A549 (cell line): ENCODE measurements around the gene CDHR1. TPM values are rescaled to one million over a fixed set of nuclear protein-coding genes. Genes with fewer than 3 reads are reported as not detected.

Source experiments
- ATAC-seq, 2 experiments: fragments of 200-7000 bp in 1 of 2; fragments of >200 bp in 1 of 2; cut with Nextera tagmentation in 1 of 2; cut with Tn5 transposase in 1 of 2; 3 replicates each; pipeline versions ENCODE4 v1.8.0 to v1.9.1; 2018 to 2020; ENCODE audit warnings: mild to moderate bottlenecking in 1 of 2, moderate library complexity in 1 of 2
- CTCF ChIA-PET: fragments of 300-600 bp; sonication (Branson Sonifier 250); formaldehyde crosslinking; extraction: SDS; loops from one replicate; lab custom pipeline; 2021; ENCODE audit warnings: antibody characterized with exemption, inconsistent platforms; lab: Yijun Ruan, JAX
- POLR2A ChIA-PET: fragments of 350-600 bp; formaldehyde crosslinking; extraction: SDS; loops from one replicate; lab custom pipeline; 2021; ENCODE audit warnings: antibody characterized with exemption, inconsistent platforms; lab: Yijun Ruan, JAX
- DNase-seq, 2 experiments: peaks; one replicate each; pipeline versions ENCODE4 v3.0.0 to v3.0.0-alpha.2; 2011 to 2016; ENCODE audit warnings: low read depth in 1 of 2, low spot score in 1 of 2
- FAIRE-seq: peaks from 2 replicates; lab custom pipeline; 2011; peaks lifted over from hg19 to GRCh38; lab: Jason Lieb, UNC
- H3K27ac ChIP-seq, 2 experiments: fragments of >200 bp; sonication (Bioruptor Twin); formaldehyde crosslinking; 3 replicates each; pipeline ENCODE4 v1.5.1; 2016 to 2017
- H3K4me1 ChIP-seq: fragments of >200 bp; sonication (Bioruptor Twin); formaldehyde crosslinking; 3 replicates; pipeline ENCODE4 v1.6.1; 2016
- H3K4me2 ChIP-seq: fragments of >200 bp; sonication (Bioruptor Twin); formaldehyde crosslinking; 3 replicates; pipeline ENCODE4 v1.6.1; 2016
- H3K4me3 ChIP-seq: fragments of >200 bp; sonication (Bioruptor Twin); formaldehyde crosslinking; 3 replicates; pipeline ENCODE4 v1.5.1; 2016
- H3K9me3 ChIP-seq: fragments of >200 bp; sonication (Bioruptor Twin); formaldehyde crosslinking; 3 replicates; pipeline ENCODE4 v1.6.1; 2016
- EHMT2 ChIP-seq: fragments of 200-600 bp; sonication (generic); IDR thresholded peaks from 2 replicates; pipeline ENCODE4 v1.6.1; 2016; ENCODE audit warnings: antibody characterized with exemption, low read depth, mild to moderate bottlenecking, moderate library complexity
- FOSB ChIP-seq: fragments of 250-450 bp; sonication (Bioruptor Pico); IDR thresholded peaks from 2 replicates; pipeline ENCODE4 v1.5.0; 2020; ENCODE audit warnings: mild to moderate bottlenecking, moderate library complexity
- FOSL2 ChIP-seq, 2 experiments: fragments of 450-650 bp in 1 of 2; fragments of >200 bp in 1 of 2; sonication (Bioruptor Twin) in 1 of 2; formaldehyde crosslinking; IDR thresholded peaks; 2 replicates each; pipeline versions ENCODE4 v1.5.0 to v1.6.1; 2016 to 2020; ENCODE audit warnings: mild to moderate bottlenecking in 1 of 2, moderate library complexity in 1 of 2
- HDAC2 ChIP-seq: fragments of 200-600 bp; sonication (generic); IDR thresholded peaks from 2 replicates; pipeline ENCODE4 v1.6.1; 2016
- HEYL ChIP-seq: fragments of 250-450 bp; sonication (Bioruptor Pico); IDR thresholded peaks from 2 replicates; pipeline ENCODE4 v1.8.0; 2021; ENCODE audit warnings: mild to moderate bottlenecking, moderate library complexity
- JUNB ChIP-seq: fragments of >200 bp; sonication (Bioruptor Twin); formaldehyde crosslinking; IDR thresholded peaks from 2 replicates; pipeline ENCODE4 v1.6.1; 2016
- KDM1A ChIP-seq: fragments of 200-600 bp; sonication (generic); IDR thresholded peaks from 2 replicates; pipeline ENCODE4 v1.6.1; 2016; ENCODE audit warnings: low read depth, mild to moderate bottlenecking
- KDM5A ChIP-seq: fragments of 200-600 bp; sonication (generic); IDR thresholded peaks from 2 replicates; pipeline ENCODE4 v1.6.1; 2016; ENCODE audit warnings: antibody characterized with exemption, mild to moderate bottlenecking
- MAZ ChIP-seq: fragments of 150-350 bp; IDR thresholded peaks from 2 replicates; pipeline ENCODE4 v1.6.1; 2014; ENCODE audit warnings: antibody characterized with exemption, low read depth, low read length, borderline replicate concordance
- MYC ChIP-seq: IDR thresholded peaks from 2 replicates; pipeline ENCODE4 v1.6.1; 2012; ENCODE audit warnings: mild to moderate bottlenecking, inconsistent platforms, low read length, improper control_type of control experiment, borderline replicate concordance
- PBX3 ChIP-seq: IDR thresholded peaks from 2 replicates; pipeline ENCODE4 v1.6.1; 2012
- POLR2AphosphoS2 ChIP-seq: conservative IDR thresholded peaks from 2 replicates; pipeline ENCODE4 v1.6.1; 2012; ENCODE audit warnings: low read length, improper control_type of control experiment, inconsistent platforms
- RAD21 ChIP-seq, 2 experiments: fragments of >200 bp in 1 of 2; sonication (Bioruptor Twin) in 1 of 2; formaldehyde crosslinking in 1 of 2; IDR thresholded peaks in 1 of 2; conservative IDR thresholded peaks in 1 of 2; 2 replicates in 1 of 2; 3 replicates in 1 of 2; pipeline ENCODE4 v1.6.1; 2012 to 2018; ENCODE audit warnings: inconsistent platforms in 1 of 2
- RCOR1 ChIP-seq: fragments of 150-350 bp; IDR thresholded peaks from 2 replicates; pipeline ENCODE4 v1.6.1; 2014; ENCODE audit warnings: antibody characterized with exemption, low read length, low read depth
- RFX5 ChIP-seq: fragments of 450-650 bp; IDR thresholded peaks from 2 replicates; pipeline ENCODE4 v1.7.1; 2014; ENCODE audit warnings: antibody characterized with exemption, mild to moderate bottlenecking, moderate library complexity
- TP53 ChIP-seq: fragments of 250-450 bp; sonication (Bioruptor Pico); IDR thresholded peaks from 2 replicates; pipeline ENCODE4 v1.5.0; 2021; ENCODE audit warnings: mild to moderate bottlenecking, moderate library complexity
- ZC3H11A ChIP-seq: fragments of 450-650 bp; IDR thresholded peaks from 2 replicates; pipeline ENCODE4 v1.6.1; 2014; ENCODE audit warnings: antibody characterized with exemption, mild to moderate bottlenecking
- WGBS: methylation state at CpG from one replicate; pipeline ENCODE4 v1.1.6; 2017; ENCODE audit errors: missing lambda C conversion rate; 5-methylcytosine and 5-hydroxymethylcytosine counted together
- polyA plus RNA-seq, 4 experiments: library from polyadenylated mRNA; depleted of rRNA in 3 of 4; stranded (reverse); fragments of >200 nt; fragmentation: RNase III in 1 of 4; extraction: RNeasy Plus Mini Kit Qiagen cat#74134 plus additional on column Dnase treatment in 1 of 4; gene quantifications; 2 replicates in 3 of 4; 3 replicates in 1 of 4; pipeline ENCODE4 v1.2.3, GENCODE V29; 2011 to 2017
- TF ChIP-seq, protein P1 (sequence below): fragments of >200 bp; sonication (Bioruptor Twin); formaldehyde crosslinking; IDR thresholded peaks from 3 replicates; pipeline ENCODE4 v1.6.1; 2016

Gene CDHR1
- polyA plus RNA-seq, 2 of the 4 experiments (the other 2 are of a cell fraction): 0.04 to 0.09 TPM

DNA sequence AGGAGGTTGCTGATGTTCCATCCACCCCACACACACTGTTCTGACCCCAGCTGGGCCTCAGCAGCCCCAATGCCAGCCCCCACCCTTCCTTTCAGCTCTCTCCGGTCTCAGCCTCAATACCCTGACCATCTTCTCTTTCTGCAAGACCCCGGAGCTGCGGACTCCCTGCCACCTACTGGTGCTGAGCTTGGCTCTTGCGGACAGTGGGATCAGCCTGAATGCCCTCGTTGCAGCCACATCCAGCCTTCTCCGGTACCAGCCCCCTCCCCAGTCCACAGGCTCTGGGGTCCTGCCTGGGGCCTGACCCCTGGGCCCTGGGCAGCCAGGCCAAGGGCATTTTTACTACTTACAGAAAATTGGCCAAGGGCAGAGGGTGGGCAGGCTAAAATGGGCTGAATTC is 53.2 kb downstream of the CDHR1 start:
- FAIRE-seq (no peak), DNase-seq (no peak), ATAC-seq (no peak)
- TF ChIP-seq JUNB (no peak), TP53 (CRISPR knock-in tag) (no peak), RCOR1 (no peak), KDM1A (no peak), FOSL2 (IDR thresholded peaks at IDR 0.05) (no peak), FOSL2 (CRISPR knock-in tag; IDR thresholded peaks at IDR 0.05) (no peak), KDM5A (no peak), PBX3 (no peak)
- no peak overlapping the region for H3K4me2 ChIP-seq
- no peak overlapping the region for H3K4me3 ChIP-seq
- ChIA-PET CTCF (interaction anchor here (0.8 to 2.5 kb wide), 4 partner anchors 9 to 87 kb away, joined by 3 to 16 read pairs (median 4); no protein-coding TSS in a partner anchor), POLR2A (no interaction called here)
- WGBS: 33% methylated on average over 6 of the region's 6 CpGs
- H3K27ac ChIP-seq: no peak overlapping the region
- H3K9me3 ChIP-seq: no peaks in the 10 kb centered on the region
- no peaks in the 10 kb centered on the region for H3K4me1 ChIP-seq

GRCh38 chr10:84248794-84249193 is 54.5 kb downstream of the CDHR1 start:
- ATAC-seq (no peak), DNase-seq (no peak), FAIRE-seq (no peak)
- WGBS: 39% methylated on average over 12 of the region's 12 CpGs
- ChIA-PET POLR2A (no interaction called here), CTCF (interaction anchor here (2.5 kb wide), 1 partner anchor 8 kb away, joined by 16 read pairs; no protein-coding TSS in a partner anchor)
- Histone ChIP-seq H3K4me1 (no peaks in the 10 kb centered on the region), H3K4me2 (no peak overlapping the region), H3K27ac (no peak overlapping the region), H3K4me3 (no peak overlapping the region), H3K9me3 (no peaks in the 10 kb centered on the region)
- TF ChIP-seq RCOR1 (no peak), EHMT2 (no peak), FOSB (no peak), MAZ (no peak), HDAC2 (no peak), RAD21 (conservative IDR thresholded peaks at IDR 0.05 in 1 of 2, IDR thresholded peaks at IDR 0.05 in 1 of 2) (no peak)
- TF ChIP-seq, protein P1, sequence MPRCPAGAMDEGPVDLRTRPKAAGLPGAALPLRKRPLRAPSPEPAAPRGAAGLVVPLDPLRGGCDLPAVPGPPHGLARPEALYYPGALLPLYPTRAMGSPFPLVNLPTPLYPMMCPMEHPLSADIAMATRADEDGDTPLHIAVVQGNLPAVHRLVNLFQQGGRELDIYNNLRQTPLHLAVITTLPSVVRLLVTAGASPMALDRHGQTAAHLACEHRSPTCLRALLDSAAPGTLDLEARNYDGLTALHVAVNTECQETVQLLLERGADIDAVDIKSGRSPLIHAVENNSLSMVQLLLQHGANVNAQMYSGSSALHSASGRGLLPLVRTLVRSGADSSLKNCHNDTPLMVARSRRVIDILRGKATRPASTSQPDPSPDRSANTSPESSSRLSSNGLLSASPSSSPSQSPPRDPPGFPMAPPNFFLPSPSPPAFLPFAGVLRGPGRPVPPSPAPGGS: no peak

GRCh38 chr10:84254552-84255478 is 60.5 kb downstream of the CDHR1 start:
- WGBS: 49% methylated on average over 10 of the region's 10 CpGs
- no peak overlapping the region for H3K4me2 ChIP-seq
- ChIA-PET POLR2A (no interaction called here), CTCF (interaction anchor here (0.5 to 1.8 kb wide), 6 partner anchors 8 to 364 kb away, joined by 3 to 8 read pairs (median 4); no protein-coding TSS in a partner anchor)
- FAIRE-seq (no peak), DNase-seq (no peak), ATAC-seq (no peak)
- no peaks in the 10 kb centered on the region for H3K9me3 ChIP-seq
- H3K27ac ChIP-seq: no peak overlapping the region
- H3K4me1 ChIP-seq: 0 out of 3 replicates have a peak, but pooled peaks cover 4% of the 10 kb centered on the region
- no peak overlapping the region for H3K4me3 ChIP-seq
- TF ChIP-seq HEYL (CRISPR knock-in tag) (no peak), FOSB (no peak), MAZ (no peak), RFX5 (no peak), KDM1A (no peak), RAD21 (conservative IDR thresholded peaks at IDR 0.05 in 1 of 2, IDR thresholded peaks at IDR 0.05 in 1 of 2) (no peak), POLR2AphosphoS2 (no peak), MYC (no peak), HDAC2 (no peak), JUNB (no peak), ZC3H11A (no peak)
